ENCODE results near the gene FAM184A. TPM values are rescaled to one million over a fixed set of nuclear protein-coding genes. Genes with fewer than 3 reads are reported as not detected.

The FAM184A gene
- total and polyA plus RNA-seq, 2 of the 13 experiments (the other 11 are each of a cell fraction or from before 2014, with no cell fraction given) = 7.0 to 18.0 TPM

- TF ChIP-seq ZNF574 (CRISPR knock-in tag; IDR thresholded peaks at IDR 0.05) = peak; percentile 79
- TF ChIP-seq ZNF484 (CRISPR knock-in tag; IDR thresholded peaks at IDR 0.05; ENCODE audit: borderline replicate concordance, low read depth) = no peak; the same call in 1 of the 2 replicates
- peak; percentile 41; the same call in 1 of the 2 replicates for TF ChIP-seq HNF1B (CRISPR knock-in tag; IDR thresholded peaks at IDR 0.05)
- peak; percentile 61; the same call in 1 of the 2 replicates for TF ChIP-seq ZNF331 (CRISPR knock-in tag; IDR thresholded peaks at IDR 0.05)
- peak; percentile 92 for TF ChIP-seq ZNF614 (CRISPR knock-in tag; IDR thresholded peaks at IDR 0.05; ENCODE audit: borderline replicate concordance)
- TF ChIP-seq ZNF230 (CRISPR knock-in tag; IDR thresholded peaks at IDR 0.05) = peak; percentile 71; the same call in 1 of the 2 replicates
- peak; percentile 84 for TF ChIP-seq HNRNPLL (IDR thresholded peaks at IDR 0.05; ENCODE audit: low read depth, low read length, poor library complexity, severe bottlenecking)
- peak; percentile 68 for TF ChIP-seq SKI (IDR thresholded peaks at IDR 0.05; ENCODE audit: partially characterized antibody)
- peak; percentile 39; the same call in 1 of the 2 replicates for TF ChIP-seq PRDM15 (CRISPR knock-in tag; IDR thresholded peaks at IDR 0.05)
- TF ChIP-seq ZNF558 (CRISPR knock-in tag; IDR thresholded peaks at IDR 0.05; ENCODE audit: borderline replicate concordance) = peak; percentile 25; the same call in 1 of the 2 replicates
- TF ChIP-seq ZNF800 (CRISPR knock-in tag; IDR thresholded peaks at IDR 0.05) = peak; percentile 84
- peak; percentile 91 for TF ChIP-seq KAT7 (CRISPR knock-in tag; IDR thresholded peaks at IDR 0.05; ENCODE audit: borderline replicate concordance)
- 0 out of 2 replicates have a peak, but pooled peaks have one; percentile 68 for TF ChIP-seq KLF13 (CRISPR knock-in tag; IDR thresholded peaks at IDR 0.05)
- peak; percentile 93 for TF ChIP-seq ZBTB7B (CRISPR knock-in tag; IDR thresholded peaks at IDR 0.05)
- peak; percentile 90; the same call in 1 of the 2 replicates for TF ChIP-seq BCL3 (CRISPR knock-in tag; IDR thresholded peaks at IDR 0.05)
- TF ChIP-seq ARNT2 (CRISPR knock-in tag; IDR thresholded peaks at IDR 0.05; ENCODE audit: low read depth) = peak; percentile 32; the same call in 1 of the 2 replicates
Measured at GRCh38 chr6:119077643-119078375, 655 bp downstream of the FAM184A start (continued).
